Lower leg skin (tissue), 3 donors: Measurements from ENCODE around the gene ABI2.

Source experiments
- CTCF ChIP-seq, 3 donors: fragments of 450-650 bp; IDR thresholded peaks; one replicate each; pipeline ENCODE4 v1.5.1; 2016; ENCODE audit warnings: antibody characterized with exemption in 3 of 3, mild to moderate bottlenecking in 3 of 3, moderate library complexity in 2 of 3
- POLR2A ChIP-seq, 2 donors: fragments of 450-650 bp; IDR thresholded peaks; one replicate each; pipeline ENCODE4 v1.6.1; 2016 to 2017; ENCODE audit warnings: antibody characterized with exemption in 2 of 2, mild to moderate bottlenecking in 1 of 2, moderate library complexity in 1 of 2

DNA sequence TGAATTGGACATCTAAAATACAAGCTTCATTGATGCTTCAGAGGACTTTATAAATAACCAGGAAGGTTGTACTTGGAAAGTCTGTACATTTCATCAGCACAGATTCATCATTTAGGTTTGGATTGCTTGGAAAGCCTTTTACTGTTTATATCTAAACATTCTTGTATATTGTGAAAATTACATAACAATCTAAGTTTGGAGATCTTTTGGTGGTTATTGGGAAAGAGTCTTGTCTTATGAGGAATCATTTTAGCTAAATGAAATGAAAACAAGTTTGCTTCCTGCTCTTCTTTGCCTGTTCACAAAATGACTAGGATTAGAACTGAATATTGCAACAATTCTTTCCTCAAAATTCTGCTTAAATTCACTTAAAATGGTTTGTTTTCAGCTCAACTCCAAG, 79.3 kb downstream of the ABI2 start:
- TF ChIP-seq POLR2A (IDR thresholded peaks at IDR 0.05) (no peak), CTCF (IDR thresholded peaks at IDR 0.05) (no peak)
